SU-DHL-6 (cell line): ENCODE data around the gene C1orf74.
A peak's percentile ranks its signal among the peaks of the same experiment; 100 is the strongest.

Source experiments
- H2AFZ ChIP-seq: fragments of 200-600 bp; sonication (generic); 2 replicates; pipeline ENCODE4 v1.6.1; 2014; ENCODE audit warnings: low read depth, mild to moderate bottlenecking, moderate library complexity, mixed read lengths, antibody characterized with exemption, low read length; ENCODE audit not compliant: severe bottlenecking
- H3F3A ChIP-seq: fragments of 200-600 bp; shearing (Covaris generic); 2 replicates; pipeline ENCODE4 v1.6.0; 2016; ENCODE audit warnings: antibody characterized with exemption, mild to moderate bottlenecking; ENCODE audit not compliant: insufficient read depth
- H3K27ac ChIP-seq: fragments of 200-600 bp; sonication (generic); 2 replicates; pipeline ENCODE4 v1.5.1; 2016; ENCODE audit warnings: low read depth, mild to moderate bottlenecking, low read length, moderate library complexity, mixed read lengths
- H3K27me3 ChIP-seq: fragments of 200-600 bp; sonication (generic), shearing (Covaris generic); 2 replicates; pipeline ENCODE4 v1.6.0; 2014; ENCODE audit warnings: mild to moderate bottlenecking, low read length
- H3K36me3 ChIP-seq: fragments of 200-600 bp; sonication (generic); 2 replicates; pipeline ENCODE4 v1.6.1; 2014; ENCODE audit warnings: mild to moderate bottlenecking, low read length, mixed read lengths
- H3K4me2 ChIP-seq: fragments of 300-600, 200-600 bp; shearing (Covaris generic), sonication (generic); 2 replicates; pipeline ENCODE4 v1.6.0; 2014; ENCODE audit warnings: low read length, low read depth, mild to moderate bottlenecking; ENCODE audit not compliant: poor library complexity, severe bottlenecking
- H3K4me3 ChIP-seq: fragments of 200-600 bp; sonication (generic); 2 replicates; pipeline ENCODE4 v1.5.1; 2014; ENCODE audit warnings: antibody characterized with exemption, low read length, mild to moderate bottlenecking, mixed read lengths; ENCODE audit not compliant: insufficient read depth, poor library complexity, severe bottlenecking
- H3K79me2 ChIP-seq: fragments of 200-600 bp; sonication (generic); 2 replicates; pipeline ENCODE4 v1.6.1; 2014; ENCODE audit warnings: mild to moderate bottlenecking, low read length, moderate library complexity; ENCODE audit not compliant: insufficient read depth
- H3K9ac ChIP-seq: fragments of 200-600 bp; sonication (generic); 2 replicates; pipeline ENCODE4 v1.7.0; 2014; ENCODE audit warnings: mild to moderate bottlenecking, low read length
- H3K9me2 ChIP-seq: fragments of 200-600 bp; sonication (generic); replicated peaks from 2 replicates; pipeline ENCODE4 v1.6.1; 2014; ENCODE audit warnings: low read length; ENCODE audit not compliant: insufficient read depth
- H3K9me3 ChIP-seq: fragments of 200-600 bp; sonication (generic); 2 replicates; pipeline ENCODE4 v1.6.1; 2014; ENCODE audit warnings: low read length, mixed read lengths; ENCODE audit not compliant: insufficient read depth
- H4K20me1 ChIP-seq: fragments of 200-600 bp; sonication (generic); 2 replicates; pipeline ENCODE4 v1.6.1; 2014; ENCODE audit warnings: low read depth, mild to moderate bottlenecking, antibody characterized with exemption, low read length, moderate library complexity, mixed read lengths
- CTCF ChIP-seq: fragments of 200-600 bp; sonication (generic); IDR thresholded peaks from one replicate; pipeline ENCODE4 v1.5.1; 2017; ENCODE audit warnings: antibody characterized with exemption, mild to moderate bottlenecking, low read length, moderate library complexity; ENCODE audit not compliant: insufficient read depth, poor library complexity, severe bottlenecking
- EZH2phosphoT487 ChIP-seq: fragments of 200-600 bp; sonication (generic), shearing (Covaris generic); conservative IDR thresholded peaks from 2 replicates; pipeline ENCODE4 v1.6.1; 2018; ENCODE audit warnings: mild to moderate bottlenecking, antibody characterized with exemption, low read length, moderate library complexity, mixed read lengths

C1orf74 gene

GRCh38 chr1:209784265-209785169 lies at the start of gene C1orf74:
TSS of gene C1orf74 (minus strand) at chr1:209784559. CDS start at chr1:209783634, 925 bp downstream.
- peak within 1 kb of the TSS; percentile 81 for H3K9ac ChIP-seq
- H3K4me3 ChIP-seq, result peak within 1 kb of the TSS; percentile 78
- H3K9me2 ChIP-seq, result no peaks in the 10 kb centered on the region
- H2AFZ ChIP-seq, result peak within 1 kb of the TSS; percentile 85
- H3K27me3 ChIP-seq, result no peaks in the 10 kb centered on the region
- H3K9me3 ChIP-seq, result no peaks in the 10 kb centered on the region
- no peaks in the 10 kb centered on the region for H4K20me1 ChIP-seq
- H3K36me3 ChIP-seq, result no peaks in the 10 kb centered on the region
- peak within 1 kb of the TSS; percentile 69 for H3K4me2 ChIP-seq
- peaks cover 17% of the 10 kb centered on the region for H3K79me2 ChIP-seq
- peak within 1 kb of the TSS; percentile 49 for H3K27ac ChIP-seq
- TF ChIP-seq EZH2phosphoT487, result no peak
- no peak for TF ChIP-seq CTCF
- no peaks in the 10 kb centered on the region for H3F3A ChIP-seq

- peaks cover 32% of the 10 kb centered on the region for H3K79me2 ChIP-seq
- H3K9ac ChIP-seq, result no peak overlapping the region
- no peaks in the 10 kb centered on the region for H3K27me3 ChIP-seq
- H3K9me3 ChIP-seq, result no peaks in the 10 kb centered on the region
- H3K4me2 ChIP-seq, result no peak overlapping the region
- H3F3A ChIP-seq, result 0 out of 2 replicates have a peak, but pooled peaks cover 3% of the 10 kb centered on the region
- H3K36me3 ChIP-seq, result peaks cover 44% of the 10 kb centered on the region
- no peak for TF ChIP-seq CTCF
- H3K9me2 ChIP-seq, result no peaks in the 10 kb centered on the region
- H2AFZ ChIP-seq, result no peak overlapping the region
- H3K4me3 ChIP-seq, result no peak overlapping the region
- H4K20me1 ChIP-seq, result no peaks in the 10 kb centered on the region
- H3K27ac ChIP-seq, result no peak overlapping the region
Measured at GRCh38 chr1:209831615-209832014, 47.3 kb upstream of the C1orf74 start.

- no peaks in the 10 kb centered on the region for H3K27me3 ChIP-seq
- no peaks in the 10 kb centered on the region for H3K9me2 ChIP-seq
- no peaks in the 10 kb centered on the region for H3K9me3 ChIP-seq
- no peak overlapping the region for H3K9ac ChIP-seq
- H3K36me3 ChIP-seq, result peaks cover 37% of the 10 kb centered on the region
- no peak overlapping the region for H3K4me2 ChIP-seq
- 0 out of 2 replicates have a peak, but pooled peaks cover 3% of the 10 kb centered on the region for H3F3A ChIP-seq
- no peak overlapping the region for H3K27ac ChIP-seq
- peaks cover 32% of the 10 kb centered on the region for H3K79me2 ChIP-seq
- TF ChIP-seq CTCF (no peak), EZH2phosphoT487 (no peak)
- no peaks in the 10 kb centered on the region for H4K20me1 ChIP-seq
- no peak overlapping the region for H3K4me3 ChIP-seq
- H2AFZ ChIP-seq, result no peak overlapping the region
Measured at GRCh38 chr1:209830722-209831121, 46.4 kb upstream of the C1orf74 start.
